TTC549 (cell line): Measurements from ENCODE around the gene HLA-DMB.

Source experiments
- FAIRE-seq: peaks from 2 replicates; lab custom pipeline; 2012; peaks lifted over from hg19 to GRCh38; lab: Jason Lieb, UNC

Gene HLA-DMB

DNA sequence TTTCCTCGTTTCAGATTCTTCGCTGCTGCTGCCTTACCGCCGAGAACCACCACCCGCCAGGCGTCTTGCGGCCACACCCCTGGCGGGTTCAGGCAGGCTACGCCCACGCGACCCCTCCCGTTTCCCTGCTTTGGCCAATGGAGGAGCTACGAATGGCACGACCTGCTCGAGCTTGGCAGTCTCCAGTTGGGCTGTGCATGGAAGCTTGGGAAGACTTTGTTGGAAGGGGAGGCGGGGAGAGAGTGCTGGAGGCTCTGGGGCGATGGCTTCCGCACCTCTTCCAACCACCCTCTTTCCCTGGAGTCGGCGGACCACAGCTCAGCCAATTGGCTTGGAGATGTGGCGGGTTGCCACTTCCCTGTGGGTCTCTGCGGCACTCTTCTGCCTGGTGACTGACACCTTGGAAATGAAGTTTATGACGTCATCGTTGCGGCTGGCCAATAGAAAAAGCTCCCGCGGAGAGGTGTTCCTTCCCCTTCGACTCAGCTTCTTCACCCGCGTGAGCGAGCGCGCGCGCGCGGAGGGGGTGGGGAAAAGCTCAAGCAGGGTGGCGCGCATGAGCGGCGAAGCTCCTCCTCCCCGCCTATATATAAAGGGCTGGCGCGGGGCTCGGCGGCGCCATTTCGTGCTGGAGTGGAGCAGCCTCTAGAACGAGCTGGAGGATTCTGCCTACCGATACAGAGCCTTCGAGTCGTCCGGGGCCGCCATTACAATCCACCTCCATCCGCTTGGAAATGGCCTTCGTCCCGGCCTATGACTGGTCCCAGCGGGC, 30.9 kb upstream of the HLA-DMB start:
- peak; percentile 89 for FAIRE-seq

DNA sequence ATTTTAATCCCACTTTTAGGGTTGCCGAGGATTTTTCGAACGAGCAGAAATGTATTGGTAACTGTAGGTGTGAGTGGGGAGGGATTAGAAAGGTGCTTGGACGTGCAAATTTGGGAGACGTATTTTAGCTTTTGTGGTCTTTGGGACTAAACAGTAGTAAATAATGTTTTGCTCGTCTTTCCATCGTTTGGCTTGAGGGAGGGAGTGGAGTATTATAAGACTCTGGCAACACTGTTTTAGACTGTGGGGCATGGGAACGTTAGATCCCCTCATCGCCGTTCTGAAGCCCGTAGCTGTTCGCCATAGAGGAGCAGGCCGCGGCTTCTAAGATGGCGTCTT, 30.4 kb upstream of the HLA-DMB start:
- no peak for FAIRE-seq

DNA sequence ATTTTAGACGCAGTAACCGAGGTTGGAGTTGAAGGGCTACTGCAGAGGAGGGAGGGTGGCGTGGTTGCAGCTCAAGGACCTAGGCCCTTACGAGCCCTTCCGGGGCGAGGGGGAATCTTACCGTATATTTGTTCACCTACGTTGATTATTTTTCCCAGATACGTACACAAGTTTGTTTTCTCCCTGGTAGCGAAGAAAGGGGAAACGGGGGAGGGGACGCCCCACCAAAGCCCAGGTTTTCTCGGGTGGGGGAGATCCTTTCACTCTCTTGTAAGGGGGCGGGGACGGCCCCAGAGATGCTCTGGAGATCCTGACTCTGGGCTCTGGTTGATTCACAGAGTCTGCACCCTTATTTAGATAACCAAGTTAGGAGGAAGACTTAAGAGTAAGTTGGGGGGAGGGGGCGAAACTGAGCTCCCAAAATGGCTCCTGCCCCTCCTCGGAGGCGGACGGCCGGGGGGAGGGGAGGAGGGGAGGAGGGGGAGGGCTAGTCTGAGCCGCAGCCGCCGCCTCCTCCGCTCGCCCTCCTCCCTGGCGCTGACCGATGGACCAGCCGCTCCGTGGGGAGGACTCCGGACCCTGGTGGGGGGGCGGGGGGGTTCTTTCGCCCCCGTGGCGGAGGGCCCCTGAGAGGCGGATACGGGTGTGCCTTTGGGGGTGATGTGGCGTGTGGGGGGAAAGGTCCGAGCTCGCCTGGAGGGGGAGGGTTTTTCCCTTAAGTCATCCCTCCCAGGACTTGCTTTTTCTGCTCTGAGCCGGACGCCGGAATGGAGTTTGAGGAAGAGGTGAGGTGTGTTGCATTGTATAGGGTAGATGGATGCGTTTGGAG, 29.8 kb upstream of the HLA-DMB start:
- no peak for FAIRE-seq

DNA sequence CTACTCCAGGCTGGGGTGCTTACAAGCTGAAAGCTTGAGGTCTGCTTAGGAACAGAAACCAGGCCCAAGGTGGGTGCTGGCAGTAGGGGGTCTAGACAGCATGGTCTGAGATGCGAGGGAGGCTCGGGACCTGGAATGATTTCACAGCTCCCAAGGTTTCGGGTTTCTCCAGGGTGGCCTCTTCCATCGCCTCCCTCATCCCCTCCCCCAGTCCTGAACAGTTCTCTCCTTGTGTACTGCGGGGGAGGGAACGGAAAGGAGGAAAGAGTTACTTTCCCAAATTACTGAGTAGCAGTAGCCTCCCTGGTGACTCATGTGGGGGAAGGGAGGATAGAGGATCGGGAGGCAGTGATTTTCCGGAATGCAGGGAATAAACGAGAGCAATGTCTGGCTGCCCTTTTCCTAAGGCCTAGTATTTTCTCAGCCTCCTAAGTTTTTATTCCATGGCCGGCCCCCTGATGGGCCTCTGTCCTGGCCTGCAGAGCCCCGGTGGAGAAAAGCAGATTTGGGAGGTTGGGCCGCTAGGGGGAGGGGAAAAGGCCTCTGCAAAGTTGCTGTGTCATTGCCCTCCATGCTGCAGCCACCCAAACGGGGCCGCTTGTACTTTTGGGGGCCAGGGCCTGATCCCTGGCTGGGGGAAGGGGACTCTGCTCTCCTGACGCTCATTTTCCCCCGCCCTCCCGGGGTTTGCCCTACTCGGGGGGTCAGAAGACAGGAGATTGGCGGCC, 29.0 kb upstream of the HLA-DMB start:
- peak; percentile 58 for FAIRE-seq

DNA sequence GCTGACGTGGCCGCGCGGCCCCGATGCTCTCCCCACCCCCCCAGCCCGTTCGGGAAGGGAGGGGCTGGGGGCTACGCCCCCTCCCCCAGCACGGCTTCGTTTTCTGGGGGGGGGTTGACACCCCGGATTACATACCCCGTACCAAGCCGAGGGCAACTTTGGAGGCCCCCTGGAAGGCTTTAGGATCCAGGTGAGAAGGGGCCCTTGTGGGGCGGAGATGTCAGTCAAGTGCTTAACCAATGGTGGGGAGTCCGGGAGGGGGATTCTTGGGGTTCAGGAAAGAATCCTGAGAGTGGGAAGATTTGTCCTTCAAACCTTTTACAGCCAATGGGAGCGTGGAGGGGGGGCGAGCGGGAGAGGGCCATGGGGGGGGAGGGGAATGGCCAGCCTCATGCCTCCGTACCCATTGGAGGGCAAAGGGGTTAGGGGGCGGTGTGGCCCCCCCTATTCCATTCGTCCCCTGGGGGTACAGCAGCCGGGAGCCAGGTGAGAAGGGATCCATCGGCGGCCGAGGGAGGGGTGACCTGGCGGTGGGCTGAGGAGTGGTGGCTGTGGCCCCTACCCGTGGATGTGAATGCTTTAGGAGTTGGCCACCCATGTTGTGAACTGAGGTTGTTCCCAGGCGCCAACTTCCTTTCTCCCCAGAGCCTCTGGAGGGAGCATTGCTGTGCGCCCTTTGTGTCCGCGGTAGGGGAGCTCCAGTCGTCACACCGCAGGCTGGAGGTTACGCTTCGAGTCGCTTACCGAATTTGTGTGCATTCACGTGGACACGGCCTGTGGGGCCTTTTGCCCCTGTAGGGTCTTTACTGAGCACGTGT, 28.2 kb upstream of the HLA-DMB start:
- FAIRE-seq: no peak

DNA sequence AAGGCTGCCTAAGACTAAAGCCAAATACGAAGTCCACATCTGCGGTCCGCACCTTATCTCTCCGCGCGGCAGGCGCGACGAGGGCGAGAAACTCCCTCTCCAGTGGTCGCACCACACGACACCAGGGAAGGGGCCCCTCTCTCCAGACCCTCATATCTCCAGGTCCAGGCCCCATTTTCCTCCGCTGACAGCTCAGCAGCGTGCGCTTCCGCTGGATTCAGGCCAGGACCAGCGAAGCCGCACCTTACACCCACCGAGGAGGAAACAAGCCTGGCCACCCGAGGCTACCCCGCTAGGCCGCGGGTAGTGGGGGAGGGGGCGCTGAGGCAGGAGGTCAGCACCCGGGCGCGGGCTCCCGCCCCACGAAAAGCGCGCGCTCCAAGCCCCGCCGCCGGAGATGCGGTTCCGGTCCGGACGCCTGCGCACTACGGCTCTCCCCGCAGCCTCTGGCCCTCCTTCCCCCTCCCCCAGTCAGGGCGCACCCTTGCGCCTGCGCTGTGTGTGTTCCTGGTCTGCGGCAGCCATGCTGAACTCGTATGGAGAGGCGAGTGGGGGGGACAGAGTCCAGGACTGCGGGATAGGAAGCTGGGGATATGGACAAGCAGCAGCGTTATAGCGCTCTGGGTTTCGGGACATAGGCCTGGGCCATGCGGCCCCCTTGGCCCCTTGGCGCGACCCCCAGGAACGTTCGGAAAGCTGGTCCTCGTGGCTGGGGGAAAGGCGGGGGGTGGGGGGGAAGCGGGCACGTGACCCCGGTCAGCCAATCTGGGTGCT, 27.5 kb upstream of the HLA-DMB start, which contains the start of gene BRD2:
TSS of gene BRD2 (plus strand) at position 502 of the 774 bp plus-strand sequence. CDS start 4,305 bp downstream, outside the sequence.
- no peak for FAIRE-seq

DNA sequence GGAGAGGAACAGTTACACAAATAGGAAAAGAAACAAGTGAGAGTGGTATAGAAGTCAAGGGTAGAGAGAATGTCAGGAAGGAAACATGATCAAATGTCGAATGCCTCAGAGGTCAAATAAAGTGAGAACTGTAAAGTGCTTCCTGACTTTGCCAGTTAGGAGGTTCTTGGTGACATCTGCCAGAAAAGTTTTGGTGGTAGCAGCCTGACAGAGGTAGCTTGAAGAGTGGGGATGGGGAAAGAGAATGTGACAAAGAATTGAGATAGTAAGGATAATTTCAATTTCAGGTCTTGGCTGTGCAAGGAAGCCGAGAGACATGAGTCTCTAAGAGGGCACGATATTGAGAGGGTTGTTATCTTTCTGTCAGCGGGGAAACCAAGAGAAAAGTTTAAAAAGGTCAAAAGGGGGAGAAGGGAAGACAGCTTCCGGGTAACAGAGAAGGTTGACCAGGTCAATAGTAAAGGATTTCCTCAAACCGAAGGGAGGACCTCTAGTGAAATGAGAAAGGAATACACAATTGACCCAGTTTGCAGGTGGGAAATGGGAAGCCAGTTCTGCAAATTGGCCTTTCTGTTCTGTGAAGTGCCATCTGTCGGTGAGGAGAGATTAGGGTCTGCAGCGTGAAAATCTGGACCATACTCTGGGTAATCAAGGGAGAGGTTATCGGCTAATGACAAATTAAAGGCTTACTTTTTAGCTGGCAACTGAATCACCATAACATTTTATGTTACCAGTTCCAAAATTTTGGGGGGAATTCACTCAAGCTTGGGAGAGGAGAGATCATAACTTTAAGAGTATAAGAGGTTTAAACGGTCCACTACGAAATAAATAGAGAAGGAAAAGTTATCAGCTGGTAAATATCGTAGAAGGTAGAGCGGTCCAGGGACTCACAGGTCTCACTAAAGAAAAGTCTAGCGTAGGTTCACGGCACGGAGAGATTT, 26.6 kb upstream of the HLA-DMB start:
- no peak for FAIRE-seq

DNA sequence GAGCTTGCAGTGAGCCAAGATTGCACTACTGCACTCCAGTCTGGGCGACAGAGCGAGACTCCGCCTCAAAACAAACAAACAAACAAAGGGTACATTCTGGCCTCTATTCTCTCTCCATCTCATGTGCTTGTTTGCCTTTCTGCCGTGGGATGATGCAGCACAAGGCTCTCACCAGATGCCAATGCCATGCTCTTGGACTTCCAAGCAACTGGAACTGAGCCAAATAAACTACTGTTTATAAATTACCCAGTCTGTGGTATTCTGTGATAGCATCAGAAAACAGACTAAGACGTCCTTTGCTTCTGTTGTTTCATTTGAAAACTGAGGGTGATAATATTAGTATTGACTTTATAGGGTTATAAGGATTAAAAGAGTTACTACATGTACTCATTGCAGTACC, 23.9 kb upstream of the HLA-DMB start:
- no peak for FAIRE-seq

DNA sequence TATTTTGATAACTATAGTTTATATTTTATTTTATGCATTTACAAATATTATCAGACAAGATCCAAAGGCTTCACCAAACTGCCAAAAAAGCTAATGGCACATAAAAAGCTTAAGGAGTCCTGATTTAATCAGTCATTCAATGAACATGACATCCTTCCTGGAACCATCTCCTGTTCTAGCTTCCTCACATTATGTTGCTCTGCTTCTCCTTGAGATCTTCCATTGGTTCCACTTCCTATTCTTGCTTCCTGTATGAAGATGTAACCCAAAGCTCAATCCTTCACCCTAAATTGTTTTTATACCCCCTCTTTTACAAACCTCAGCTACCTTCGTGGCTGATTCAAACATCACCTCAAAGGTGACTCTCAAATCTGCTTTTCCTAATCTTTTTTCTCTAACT, 23.0 kb upstream of the HLA-DMB start:
- FAIRE-seq: no peak

DNA sequence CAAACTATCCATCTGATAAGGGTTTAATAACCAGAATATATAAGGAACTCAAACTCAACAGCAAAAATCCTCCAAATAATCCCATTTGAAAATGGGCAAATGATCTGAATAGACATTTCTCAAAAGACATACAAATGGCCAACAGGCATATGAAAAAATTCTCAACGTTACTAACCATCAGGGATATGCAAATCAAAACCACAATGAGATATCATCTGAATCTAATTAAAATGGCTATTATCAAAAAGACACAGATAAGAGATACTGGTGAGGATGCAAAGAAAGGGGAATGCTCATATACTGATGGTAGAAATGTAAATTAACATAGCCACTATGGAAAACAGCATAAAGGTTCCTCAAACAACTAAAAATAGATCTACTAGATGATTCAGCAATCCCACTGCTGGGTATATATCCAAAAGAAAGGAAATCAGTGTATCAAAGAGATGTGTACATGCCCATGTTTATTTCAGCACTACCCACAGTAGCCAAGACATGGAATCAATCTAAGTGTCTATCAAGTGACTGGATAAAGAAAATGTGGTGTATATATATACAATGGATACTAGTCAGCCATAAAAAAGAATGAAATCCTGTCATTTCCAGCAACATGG, 21.5 kb upstream of the HLA-DMB start:
- FAIRE-seq: no peak

DNA sequence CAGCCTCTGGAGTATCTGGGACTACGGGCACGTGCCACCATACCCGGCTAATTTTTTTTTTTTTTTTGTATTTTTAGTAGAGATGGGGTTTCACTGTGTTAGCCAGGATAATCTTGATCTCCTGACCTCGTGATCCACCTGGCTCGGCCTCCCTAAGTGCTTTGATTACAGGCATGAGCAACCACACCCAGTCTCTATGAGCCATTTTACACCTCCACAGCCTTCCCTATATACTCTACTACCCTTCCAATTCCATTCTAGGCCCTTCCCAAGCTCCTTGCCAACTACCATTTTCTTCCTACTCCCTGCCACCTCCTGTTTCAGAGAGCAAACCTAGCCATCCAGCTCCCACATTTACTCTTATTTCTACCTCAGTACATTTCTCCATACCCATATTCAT, 19.7 kb upstream of the HLA-DMB start:
- no peak for FAIRE-seq

DNA sequence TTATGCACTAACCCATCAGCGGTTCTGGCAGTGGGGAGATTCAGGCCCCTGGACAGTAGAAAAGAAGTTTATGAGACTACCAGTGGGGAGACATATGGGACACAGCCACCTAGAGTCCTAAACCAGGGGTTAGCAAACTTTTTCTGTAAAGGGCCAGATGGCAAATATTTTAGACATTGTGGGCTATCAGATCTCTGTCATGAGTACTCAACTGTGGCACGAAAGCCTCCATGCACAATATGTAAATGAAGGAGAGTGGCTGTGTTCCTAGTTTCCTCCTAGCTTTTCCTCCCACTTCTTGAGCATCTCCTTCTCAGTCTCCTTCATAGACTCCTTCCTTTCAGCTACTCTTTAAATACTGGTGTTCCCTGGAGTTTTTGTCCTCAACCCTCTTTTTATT, 15.3 kb upstream of the HLA-DMB start:
- no peak for FAIRE-seq

DNA sequence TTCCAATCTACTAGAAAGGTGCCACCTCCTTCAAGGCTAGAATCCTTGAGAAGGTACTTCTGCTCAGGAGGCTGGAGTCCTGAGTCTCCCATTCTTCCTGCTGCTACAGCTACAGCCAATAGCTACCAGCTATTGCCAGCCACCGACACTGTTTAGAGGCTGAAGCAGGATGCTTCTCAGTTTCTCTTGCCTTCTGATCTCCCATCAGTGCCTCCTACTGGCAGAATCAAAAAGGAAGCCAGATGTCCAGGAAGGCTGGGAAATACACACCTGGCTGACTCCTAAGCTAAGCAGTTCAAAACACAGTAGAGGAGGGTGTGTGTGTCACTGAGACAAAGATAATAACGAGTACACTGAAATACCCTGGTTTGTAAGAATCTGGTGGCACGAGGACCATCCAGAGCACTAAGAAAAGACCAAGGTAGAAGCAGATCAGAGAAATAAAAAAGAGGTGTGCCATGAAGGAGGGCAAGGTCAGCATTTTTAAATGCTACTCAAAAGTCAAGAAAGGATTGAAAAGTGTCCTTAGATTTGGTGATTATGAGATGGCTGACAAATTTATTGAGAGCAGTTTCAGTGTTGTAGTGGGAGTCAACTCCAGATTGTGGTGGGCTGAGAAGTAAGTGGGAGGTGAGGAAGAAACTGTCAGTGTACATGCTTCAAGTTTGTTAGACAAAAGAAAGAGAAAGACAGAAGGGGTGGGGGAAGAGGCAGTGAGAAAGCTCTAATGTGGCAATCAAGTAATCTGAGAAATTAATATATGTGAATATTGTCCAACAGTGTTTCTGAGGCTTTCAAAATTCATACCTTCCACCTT, 14.4 kb upstream of the HLA-DMB start:
- FAIRE-seq: no peak

DNA sequence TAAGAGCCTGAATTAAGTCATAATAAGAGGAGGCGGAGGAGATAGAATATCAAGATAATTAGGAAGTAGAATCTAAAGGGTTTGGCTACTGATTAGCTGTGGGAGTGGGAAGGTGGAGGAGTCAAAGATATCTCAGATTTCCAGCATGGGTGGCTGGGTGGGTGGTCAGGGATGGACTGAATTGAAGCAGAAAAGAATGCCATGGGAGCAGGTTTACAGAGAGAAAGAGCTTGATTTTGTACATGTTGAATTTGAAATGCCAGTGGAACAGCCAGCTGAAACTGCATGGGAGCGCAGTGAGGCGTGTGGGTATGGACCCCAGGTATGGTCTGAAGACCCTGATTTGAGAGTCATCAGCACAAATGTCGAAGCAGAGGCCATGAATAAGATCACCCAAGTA, 13.4 kb upstream of the HLA-DMB start:
- no peak for FAIRE-seq

DNA sequence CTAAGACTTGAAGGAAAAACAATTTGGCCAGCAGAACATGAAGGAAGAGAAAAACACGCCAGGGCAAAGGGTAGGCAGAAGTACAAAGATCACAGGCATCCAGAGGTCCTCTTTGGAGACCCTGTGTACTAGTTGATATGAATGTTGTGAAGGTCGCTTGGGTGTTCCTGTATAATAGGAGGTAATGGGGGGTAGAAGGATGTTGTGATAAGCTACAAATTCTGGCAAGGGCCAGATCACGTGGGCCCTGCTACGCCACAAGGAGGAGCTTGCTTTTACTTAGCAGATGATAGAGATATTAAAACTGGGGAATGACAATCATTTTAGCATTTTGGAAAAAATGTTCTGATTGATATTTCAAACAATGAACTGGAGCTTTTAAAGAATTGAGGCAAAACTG, 12.9 kb upstream of the HLA-DMB start:
- no peak for FAIRE-seq

DNA sequence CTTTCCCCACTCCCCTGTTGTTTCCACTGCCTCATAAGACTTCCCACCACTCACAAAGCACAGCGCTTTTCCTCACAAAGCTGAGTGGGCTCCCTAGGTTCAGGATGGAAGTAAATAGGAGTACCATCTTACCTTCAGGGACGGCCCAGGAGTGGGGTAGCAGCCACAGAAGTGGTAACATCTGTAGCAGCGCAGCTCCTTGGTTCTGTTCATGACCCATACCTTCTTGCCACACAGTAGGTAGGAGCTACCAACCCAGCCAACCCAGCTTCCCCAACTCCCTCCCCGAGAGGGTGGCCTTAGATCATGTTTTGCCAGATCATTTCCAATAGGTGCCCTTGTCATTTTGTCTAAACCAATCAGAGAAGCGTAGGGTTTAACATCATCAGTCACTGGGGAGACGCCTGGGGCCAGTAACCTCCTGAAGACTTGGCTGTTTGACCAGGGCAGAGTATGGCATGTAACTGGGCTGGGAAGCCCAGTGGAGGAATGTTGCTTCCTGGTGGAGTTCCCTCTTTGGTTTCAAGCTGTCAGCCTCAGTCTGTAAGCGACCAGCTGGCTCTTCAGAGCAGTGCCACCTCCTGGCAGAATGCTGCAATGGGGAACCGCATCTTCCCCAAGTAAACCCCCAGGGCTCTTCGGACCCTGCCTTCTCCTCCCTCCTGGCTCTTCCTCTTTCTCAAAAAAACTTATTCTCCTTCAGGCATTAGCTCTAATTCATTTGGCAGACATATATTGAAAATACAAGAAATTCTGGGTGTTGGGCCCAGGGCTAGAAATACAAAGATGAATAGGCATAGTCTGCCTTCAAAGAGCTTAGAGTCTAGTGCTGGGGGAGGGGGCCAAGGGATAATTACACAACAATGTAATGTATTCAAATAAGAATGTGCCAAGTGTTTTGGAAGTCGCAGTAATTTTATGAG, 12.2 kb upstream of the HLA-DMB start, which contains the start of gene HLA-DMA:
TSS of gene HLA-DMA (minus strand) at position 281 of the 923 bp plus-strand sequence. CDS start at position 220, 61 bp downstream.
- FAIRE-seq: peak; percentile 43

DNA sequence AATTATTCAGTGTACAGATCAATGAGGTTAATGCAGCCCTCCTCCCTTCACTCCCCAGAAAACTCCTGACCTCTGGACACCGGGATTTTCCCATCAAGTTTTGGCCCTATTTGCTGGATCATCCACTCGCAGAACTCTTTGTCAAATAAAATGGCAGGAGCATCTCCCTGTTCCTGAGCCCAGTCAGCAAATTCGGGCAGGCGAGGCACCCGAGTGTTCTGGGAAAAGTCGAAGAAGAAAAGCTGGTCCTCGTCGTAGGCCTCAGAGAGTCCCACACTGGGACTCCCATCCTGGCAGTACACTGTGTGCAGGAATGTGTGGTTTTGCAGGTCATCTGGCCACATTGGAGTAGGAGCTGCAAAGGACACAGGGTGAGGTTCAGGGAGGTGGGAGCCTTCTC, 9.6 kb upstream of the HLA-DMB start:
- no peak for FAIRE-seq

DNA sequence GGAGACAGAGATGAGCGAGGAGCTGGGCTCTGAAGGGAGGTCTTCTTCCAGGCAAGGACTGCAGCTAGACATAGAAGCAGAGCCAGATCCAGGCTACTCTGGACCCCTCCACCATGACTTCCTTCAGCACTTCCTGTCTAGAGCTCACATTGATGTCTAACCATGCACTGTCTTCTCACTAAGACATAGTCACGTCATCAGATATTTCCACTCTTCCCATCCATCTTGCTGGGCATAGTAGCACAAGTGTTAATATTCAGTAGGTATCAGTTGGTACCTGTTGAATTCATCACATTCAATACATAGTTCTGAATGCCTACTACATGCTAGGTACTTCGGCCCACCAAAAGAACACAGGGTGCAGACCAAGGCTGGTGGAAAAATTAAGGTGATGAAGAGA, 9.2 kb upstream of the HLA-DMB start:
- no peak for FAIRE-seq
